ENCODE data around the gene BICDL1.
A peak's percentile ranks its signal among the peaks of the same experiment; 100 is the strongest.
"Not testable (repeated sequence)": the region's sequence is repeated elsewhere in the genome, so short reads cannot be mapped to it uniquely, and the experiment has no call there.

Gene BICDL1, protein sequence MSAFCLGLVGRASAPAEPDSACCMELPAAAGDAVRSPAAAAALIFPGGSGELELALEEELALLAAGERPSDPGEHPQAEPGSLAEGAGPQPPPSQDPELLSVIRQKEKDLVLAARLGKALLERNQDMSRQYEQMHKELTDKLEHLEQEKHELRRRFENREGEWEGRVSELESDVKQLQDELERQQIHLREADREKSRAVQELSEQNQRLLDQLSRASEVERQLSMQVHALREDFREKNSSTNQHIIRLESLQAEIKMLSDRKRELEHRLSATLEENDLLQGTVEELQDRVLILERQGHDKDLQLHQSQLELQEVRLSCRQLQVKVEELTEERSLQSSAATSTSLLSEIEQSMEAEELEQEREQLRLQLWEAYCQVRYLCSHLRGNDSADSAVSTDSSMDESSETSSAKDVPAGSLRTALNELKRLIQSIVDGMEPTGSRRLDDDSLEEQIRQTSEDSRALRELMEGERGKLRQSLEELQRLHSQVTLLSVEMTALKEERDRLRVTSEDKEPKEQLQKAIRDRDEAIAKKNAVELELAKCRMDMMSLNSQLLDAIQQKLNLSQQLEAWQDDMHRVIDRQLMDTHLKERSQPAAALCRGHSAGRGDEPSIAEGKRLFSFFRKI

DNA sequence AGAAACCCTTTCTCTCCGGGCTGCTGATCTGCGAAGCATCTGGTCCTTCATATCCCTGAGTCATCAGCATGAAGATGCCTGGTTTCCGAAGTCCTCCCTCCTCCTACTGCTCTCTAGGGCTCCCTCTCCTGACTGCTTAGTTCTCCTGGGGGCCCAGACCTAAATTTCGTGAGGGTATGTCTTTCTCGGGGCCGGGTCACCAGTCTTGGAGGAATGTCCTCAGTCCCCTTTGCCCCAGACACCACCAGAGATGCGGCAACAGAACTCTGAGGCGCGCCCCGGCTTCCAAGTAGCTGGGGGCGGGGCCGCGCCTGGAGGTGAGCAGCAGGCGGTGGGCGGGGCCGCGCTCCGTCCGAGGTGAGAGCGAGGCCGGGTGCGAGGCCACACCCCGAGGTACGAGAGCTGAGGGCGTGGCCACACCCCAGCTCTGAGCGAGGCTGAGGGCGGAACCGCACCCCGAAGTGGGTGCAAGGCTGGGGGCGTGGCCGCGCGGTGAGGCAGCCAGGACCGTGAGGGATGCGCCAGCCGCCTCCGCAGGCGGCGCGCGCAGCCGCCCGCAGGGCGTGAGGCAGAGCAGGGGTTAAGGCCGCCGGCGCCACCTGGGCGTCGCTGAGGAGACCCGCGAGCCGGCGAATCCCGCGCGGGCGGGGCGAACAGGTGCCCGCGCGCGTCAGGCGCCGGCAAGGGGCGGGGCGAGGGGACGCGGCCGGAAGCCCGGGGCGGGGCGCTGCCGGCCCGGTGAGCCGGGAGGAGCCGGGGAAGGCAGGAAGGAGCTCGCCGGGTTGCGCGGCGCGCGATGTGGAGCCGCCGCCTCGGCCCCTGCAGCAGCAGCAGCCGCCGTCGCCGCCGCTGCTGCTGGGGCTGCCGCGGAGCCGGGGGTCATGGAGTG is at the start of gene BICDL1:
Gene BICDL1, plus strand, starts transcription at position 765 of the 889 bp plus-strand sequence. CDS start 633 bp downstream, outside the sequence.
- FAIRE-seq = peak; percentile 91

DNA sequence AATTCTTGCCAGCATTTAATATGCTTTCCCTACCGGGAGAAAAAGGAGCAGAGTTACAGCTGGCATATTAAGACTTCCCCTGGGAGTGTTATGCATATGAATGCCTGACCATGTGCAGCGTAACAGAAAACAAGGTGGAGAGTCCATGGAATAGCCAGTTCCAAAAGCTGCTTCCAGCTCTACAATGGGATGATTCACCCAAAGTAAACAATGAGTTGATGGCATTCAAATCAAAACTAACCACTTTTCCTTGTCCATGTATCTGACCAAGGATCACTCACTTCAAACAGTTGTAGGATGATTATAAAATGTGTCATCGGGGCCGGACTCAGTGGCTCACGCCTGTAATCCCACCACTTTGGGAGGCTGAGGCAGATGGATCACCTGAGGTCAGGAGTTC is 48.1 kb upstream of the BICDL1 start:
- DNase-seq (ENCODE audit: insufficient read length, low spot score) (no peak), FAIRE-seq (no peak)

More for the DNA sequence above, at the start of gene BICDL1:
- DNase-seq (ENCODE audit: insufficient read length, low spot score) = peak; percentile 97

DNA sequence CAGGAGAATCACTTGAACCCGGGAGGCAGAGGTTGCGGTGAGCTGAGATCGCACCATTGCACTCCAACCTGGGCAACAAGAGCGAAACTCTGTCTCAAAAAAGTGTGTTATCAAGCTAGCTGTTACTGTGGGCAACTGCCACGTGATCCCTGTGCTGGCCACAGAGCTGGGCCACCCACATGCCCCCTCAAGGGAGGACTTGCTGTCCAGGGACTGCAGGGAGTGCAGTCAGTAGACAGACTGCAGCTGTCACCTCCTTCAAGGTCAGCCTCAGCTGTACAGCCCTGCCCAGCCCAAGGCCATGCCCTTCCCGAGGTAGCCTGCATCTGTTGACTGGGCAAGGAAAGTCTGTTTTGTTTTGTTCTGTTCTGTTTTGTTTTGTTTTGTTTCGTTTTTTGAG is 46.6 kb upstream of the BICDL1 start:
- DNase-seq (ENCODE audit: insufficient read length, low spot score) (no peak), FAIRE-seq (no peak)

DNA sequence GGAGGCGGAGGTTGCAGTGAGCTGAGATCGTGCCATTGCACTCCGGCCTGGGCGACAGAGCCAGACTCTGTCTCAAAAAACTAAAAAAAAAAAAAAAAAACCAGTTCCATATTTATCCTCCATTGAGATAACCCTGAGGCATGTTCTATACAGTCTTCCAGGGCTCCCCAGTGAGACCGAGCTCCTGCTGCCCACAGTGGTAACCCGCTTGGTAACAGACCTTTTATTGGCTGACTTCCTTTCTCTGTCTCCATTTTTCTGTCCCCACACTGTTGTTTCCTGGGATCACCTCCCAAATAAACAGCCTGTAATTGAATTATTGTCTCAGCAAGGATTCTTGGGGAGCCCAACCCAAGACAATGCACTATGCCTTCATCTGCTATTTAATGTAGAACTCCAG is 42.8 kb upstream of the BICDL1 start:
- FAIRE-seq = no peak
- DNase-seq (ENCODE audit: insufficient read length, low spot score) = no peak

DNA sequence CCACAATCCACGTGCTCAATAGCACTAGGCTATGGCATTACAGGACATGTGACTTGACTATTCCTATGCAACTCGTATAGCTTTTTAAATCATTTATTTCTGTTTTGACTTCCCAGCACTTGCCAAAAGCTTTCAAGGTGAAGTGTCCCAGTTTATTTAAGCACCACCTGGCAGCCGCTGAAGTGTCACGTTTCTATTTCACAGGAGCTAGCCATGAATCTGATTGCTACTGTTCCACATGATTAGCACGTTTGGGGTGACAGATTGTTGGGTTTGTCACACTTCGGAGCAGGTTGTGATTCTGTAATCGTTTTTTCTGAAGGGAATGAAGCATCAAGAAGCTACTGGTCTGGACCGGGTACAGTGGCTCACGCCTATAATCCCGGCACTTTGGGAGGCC is 39.9 kb upstream of the BICDL1 start:
- FAIRE-seq (no peak), DNase-seq (ENCODE audit: insufficient read length, low spot score) (no peak)

DNA sequence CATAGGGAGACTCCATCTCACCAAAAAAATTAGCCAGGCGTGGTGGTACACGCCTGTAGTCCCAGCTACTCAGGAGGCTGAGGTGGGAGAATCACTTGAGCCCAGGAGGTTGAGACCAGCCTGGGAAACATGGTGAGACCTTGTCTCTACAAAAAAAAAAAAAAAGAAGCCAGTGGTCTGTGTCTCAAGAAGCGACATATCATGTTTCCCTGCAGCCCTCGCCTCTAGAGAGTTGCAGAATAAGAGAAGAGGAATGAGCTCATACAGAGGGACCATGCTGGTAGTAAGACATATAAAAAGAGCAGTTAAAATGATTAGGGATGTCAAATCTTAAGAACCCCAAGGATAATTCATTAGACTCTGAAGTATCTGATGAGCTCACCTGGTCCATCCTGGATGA is 39.4 kb upstream of the BICDL1 start:
- FAIRE-seq = no peak
- no peak for DNase-seq (ENCODE audit: insufficient read length, low spot score)

DNA sequence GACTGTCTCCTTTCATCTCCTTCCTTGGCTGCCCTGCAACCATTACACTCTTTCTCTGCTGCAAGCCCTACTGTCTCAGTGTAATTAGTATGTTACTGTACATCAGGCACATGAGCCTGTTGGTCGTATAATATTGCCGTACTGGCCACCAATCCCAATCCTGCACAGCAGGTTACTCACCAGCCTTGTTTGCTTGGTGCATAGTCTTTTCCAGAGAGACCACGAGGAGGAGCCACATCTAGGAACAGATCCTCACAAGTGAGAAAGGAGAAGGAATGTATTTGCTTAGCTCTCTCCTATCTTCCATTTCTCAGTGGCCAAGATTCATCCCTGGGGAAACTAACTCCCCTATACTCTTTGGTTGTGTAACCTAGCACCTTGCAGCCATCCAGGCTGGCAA is 33.0 kb upstream of the BICDL1 start:
- no peak for FAIRE-seq

DNA sequence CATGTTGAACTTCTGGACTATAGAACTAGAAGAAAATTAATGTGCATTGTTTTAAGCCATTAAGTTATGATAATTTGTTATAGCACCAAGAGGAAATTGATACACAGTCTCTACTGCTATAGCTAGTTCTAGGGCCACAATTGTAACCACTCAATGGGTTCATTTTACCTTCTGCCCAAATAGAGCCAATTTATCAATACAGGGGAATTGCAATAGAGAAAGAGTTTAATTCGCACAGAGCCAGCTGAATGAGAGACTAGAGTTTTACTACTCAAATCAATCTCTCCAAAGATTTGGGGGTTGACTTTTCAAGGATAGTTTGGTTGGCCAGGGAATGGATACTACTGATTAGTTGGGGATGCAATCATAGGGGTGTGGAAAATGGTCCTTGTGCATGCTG is 31.9 kb upstream of the BICDL1 start:
- no peak for DNase-seq (ENCODE audit: insufficient read length, low spot score)
- FAIRE-seq = no peak

More for the DNA sequence above, 33.0 kb upstream of the BICDL1 start:
- no peak for DNase-seq (ENCODE audit: insufficient read length, low spot score)

DNA sequence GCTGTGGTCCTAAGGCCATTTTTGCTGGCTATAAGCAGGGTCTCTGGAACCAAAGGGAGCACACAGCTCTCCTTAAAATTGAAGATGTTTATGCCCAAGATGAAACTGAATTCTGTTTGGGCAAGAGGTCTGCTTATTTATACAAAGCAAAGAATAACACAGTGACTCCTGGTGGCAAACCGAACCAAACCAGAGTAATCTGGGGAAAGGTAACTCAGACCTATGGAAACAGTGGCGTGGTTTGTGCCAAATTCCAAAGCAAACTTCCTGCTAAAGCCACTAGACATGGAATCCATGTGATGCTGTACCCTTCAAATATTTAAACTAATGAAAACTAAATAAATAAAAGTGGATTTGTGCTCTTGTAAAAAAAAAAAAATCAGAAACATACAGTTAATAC is 29.6 kb upstream of the BICDL1 start:
- FAIRE-seq (no peak), DNase-seq (ENCODE audit: insufficient read length, low spot score) (no peak)

DNA sequence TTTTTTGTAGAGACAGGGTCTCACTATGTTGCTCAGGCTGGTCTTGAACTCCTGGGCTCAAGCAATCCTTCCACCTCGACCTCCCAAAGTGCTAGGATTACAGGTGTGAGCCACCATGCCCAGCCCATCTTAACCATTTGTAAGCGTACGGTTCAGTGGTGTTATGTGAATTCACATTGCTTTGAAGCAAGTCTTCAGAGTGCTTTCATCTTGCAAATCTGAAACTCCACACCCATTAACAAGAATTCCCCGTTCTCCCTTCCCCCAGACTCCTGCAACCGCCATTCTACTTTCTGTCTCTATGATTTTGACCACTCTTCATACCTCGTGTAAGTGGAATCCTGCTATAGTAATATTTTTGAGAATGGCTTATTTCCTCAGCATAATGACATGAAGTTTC is 24.9 kb upstream of the BICDL1 start:
- DNase-seq (ENCODE audit: insufficient read length, low spot score) (no peak), FAIRE-seq (no peak)

DNA sequence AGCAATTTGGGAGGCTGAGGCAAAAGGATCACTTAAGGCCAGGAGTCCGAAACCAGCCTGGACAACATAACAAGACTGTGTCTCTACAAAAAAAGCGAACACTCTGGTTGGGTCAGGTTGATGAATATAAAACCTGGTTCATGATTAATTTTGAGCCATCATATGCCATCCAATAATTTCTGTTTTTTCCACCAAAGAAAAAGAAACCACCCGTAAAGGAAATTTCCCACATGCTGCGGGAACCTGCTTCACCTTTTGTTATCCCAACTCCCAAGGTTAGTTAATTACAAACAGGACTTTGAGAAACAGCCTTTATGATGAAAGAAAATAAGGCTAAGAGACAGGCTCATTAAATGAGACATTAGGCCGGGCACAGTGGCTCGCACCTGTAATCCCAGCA is 24.1 kb upstream of the BICDL1 start:
- DNase-seq (ENCODE audit: insufficient read length, low spot score) = no peak
- no peak for FAIRE-seq

DNA sequence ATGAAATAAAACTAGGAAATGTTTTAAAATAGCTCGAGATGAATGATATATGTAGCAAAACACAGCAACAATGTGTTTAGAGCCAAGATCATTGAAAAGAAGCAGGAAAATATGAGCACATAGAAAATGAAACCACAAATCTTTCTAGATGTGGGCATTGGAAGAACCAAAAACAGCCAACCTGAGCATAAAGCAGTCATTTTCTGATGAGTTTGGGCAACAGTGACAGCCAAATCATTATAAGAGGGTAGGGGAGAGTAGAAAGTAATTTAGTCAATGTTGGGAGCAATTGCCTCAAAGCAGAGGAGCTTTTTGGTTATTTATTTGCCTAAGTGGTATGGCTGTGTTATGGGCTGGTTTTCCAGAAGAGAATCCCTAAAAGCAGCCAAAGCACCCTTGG is 8.8 kb upstream of the BICDL1 start:
- DNase-seq (ENCODE audit: insufficient read length, low spot score) = no peak
- no peak for FAIRE-seq

DNA sequence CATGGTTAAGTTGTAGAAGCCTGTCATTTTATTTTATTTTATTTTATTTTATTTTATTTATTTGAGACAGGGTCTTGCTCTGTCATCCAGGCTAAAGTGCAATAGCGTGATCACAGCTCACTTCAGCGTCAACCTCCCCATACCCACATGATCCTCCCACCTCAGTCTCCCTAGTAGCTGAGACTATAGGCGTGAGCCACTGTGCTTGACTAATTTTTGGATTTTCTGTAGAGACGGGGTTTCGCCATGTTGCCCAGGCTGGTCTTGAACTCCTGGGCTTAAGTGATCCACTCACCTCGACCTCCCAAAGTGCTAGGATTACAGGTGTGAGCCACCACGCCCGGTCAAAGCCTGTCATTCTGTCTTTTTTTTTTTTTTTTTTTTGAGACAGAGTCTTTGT is 8.3 kb upstream of the BICDL1 start:
- not testable (repeated sequence) for FAIRE-seq

DNA sequence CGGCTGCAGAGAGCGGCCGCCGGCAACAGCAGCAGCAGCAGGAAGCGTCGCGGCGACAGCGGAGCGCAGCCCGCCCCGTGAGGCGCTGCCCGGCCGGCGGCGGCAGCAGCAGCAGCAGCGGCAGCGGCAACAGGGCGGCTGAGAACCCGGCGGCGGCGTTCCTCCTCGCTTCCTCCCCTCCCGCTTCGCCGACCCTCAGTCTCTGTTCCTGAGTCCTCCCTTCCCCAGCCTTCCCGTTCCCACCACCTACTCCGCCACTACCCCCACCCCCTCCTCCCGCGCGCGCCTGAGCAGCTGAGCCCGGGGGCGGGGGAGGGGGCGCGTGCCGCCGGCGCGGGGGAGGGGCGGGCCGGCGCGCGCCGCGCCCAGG is 310 bp downstream of the BICDL1 start:
- no peak for FAIRE-seq
- DNase-seq (ENCODE audit: insufficient read length, low spot score) = no peak

More for the DNA sequence above, 8.3 kb upstream of the BICDL1 start:
- not testable (repeated sequence) for DNase-seq (ENCODE audit: insufficient read length, low spot score)

DNA sequence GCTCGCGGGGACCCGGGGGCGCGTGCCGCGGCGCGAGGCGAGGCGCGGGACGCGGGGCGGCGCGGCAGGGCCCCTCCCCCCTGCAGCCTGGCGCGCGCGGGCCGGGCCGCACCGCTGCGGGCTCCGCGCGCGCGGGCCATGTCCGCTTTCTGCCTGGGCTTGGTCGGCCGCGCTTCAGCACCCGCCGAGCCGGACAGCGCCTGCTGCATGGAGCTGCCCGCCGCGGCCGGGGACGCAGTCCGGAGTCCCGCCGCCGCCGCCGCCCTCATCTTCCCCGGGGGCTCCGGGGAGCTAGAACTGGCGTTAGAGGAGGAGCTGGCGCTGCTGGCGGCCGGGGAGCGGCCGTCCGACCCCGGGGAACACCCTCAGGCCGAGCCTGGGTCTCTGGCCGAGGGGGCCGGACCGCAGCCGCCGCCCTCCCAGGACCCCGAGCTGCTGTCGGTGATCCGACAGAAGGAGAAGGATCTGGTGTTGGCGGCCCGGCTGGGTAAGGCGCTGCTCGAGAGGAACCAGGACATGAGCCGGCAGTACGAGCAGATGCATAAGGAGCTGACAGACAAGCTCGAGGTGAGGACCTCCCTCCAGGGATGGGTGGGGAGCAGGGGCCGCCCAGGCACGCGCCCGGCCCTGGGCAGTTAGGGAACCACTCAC is 820 bp downstream of the BICDL1 start:
- DNase-seq (ENCODE audit: insufficient read length, low spot score) = peak; percentile 65
- no peak for FAIRE-seq

DNA sequence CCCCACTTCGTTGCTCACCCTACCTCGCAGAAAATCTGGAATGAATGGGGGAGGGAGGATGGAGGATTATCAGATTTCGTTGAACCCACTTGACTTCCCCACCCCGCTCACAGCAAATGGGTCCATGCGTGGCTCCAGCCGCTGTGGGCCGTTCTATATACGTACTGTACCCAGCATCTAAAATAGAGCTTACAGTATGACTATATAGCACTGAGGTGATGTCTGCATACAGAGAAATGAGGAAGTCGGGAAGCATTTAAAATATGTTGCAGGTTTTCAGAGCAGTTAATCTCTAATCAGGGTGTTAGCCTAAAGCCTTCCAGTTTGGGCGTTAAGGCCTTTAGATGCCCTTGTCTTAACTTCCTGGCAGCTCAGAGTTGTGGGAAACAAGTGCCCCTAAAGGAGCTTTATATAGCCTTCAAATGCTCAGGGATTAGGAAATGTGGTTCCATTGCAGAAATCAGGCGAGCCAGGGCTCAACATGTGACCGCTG is 1.4 kb downstream of the BICDL1 start:
- FAIRE-seq (peak; percentile 75), DNase-seq (ENCODE audit: insufficient read length, low spot score) (no peak)

DNA sequence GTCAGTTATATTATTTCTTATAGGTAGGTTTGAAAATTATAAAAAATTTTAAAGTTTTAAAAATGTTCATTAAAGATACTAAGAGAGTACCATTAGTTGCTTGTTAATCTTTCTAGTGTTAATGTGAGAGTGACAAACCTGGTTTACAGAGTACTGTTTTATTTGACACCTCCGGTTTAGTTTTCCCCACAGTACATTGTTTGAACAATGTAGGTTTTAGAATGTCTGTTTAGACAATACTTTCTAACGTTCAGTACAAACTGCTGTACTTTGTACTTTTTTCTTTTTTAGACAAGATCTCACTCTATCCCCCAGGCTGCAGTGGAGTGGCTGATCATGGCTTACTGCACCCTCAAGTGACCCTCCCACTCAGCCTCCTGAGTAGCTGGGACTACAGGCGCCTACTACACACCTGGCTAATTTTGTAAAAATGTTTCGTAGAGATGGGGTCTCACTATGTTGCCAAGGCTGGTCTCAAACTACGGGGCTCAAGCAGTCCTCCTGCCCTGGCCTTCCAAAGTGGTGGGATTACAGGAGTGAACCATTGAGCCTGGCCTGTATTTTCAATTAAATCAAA is 3.2 kb downstream of the BICDL1 start:
- no peak for DNase-seq (ENCODE audit: insufficient read length, low spot score)
- FAIRE-seq = no peak

DNA sequence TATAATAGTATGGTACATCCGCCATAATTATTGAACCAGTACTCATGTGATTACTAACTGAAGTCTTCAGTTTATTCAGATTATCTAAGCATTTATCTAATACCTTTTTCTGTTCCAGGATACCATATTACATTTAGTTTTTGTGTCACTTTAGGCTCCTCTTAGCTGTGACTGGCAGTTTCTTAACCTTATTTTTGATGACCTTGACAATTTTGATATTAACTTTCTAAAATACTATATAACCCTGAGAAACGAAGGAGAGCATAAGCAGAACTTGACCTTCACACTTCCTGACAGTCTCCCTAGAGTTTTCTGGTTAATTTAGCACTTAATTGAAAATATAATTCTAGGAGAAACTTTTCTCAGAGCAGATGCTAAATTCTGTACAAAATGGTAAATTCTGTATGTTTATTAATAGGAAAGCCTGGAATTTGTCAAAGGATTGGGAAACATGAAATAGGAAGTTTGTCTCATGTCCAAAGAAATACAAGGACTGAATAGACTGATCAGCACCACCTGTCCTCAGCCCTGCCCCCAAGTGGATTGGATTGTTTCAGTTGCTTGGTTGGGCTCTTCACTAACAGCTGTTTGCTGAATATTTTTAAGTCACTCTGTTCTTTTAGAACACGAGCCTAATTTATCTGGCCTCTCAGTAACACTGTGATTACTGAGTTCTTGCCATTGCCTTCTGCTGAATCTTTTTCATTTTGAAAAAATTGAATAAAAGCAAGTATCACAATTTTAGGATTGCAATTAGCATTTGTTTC is 6.0 kb downstream of the BICDL1 start:
- no peak for DNase-seq (ENCODE audit: insufficient read length, low spot score)
- peak; percentile 35 for FAIRE-seq

DNA sequence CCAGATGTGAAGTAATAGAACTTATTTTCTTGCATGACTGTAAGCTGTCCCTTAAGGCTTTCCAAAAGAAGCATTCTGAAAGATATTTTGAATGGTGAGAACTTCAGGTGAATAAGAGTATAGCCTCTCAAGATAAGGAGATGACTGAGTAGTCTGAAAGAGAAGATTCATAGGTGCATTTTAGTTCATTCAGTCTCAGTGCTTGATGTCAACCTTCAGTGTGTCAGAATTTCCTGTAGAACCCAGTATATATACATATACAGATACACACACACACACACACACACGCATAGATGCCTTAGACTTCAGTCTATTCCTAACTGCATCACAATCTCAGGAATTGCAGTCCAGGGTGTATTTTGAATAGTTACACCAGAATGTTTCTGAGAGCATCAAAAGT is 7.4 kb downstream of the BICDL1 start:
- FAIRE-seq = no peak
- no peak for DNase-seq (ENCODE audit: insufficient read length, low spot score)
